Fibroblast of lung (primary cell): Measurements from ENCODE around the gene MDFIC. TPM values are rescaled to one million over a fixed set of nuclear protein-coding genes. Genes with fewer than 3 reads are reported as not detected.

Experiments
- DNase-seq, 2 donors: peaks; one replicate each; pipeline versions ENCODE4 v3.0.0 to v3.0.0-alpha.2; 2010; ENCODE audit warnings: low read depth in 2 of 2
- H2AFZ ChIP-seq: 2 replicates; pipeline ENCODE4 v1.5.1; 2012; ENCODE audit warnings: low read length, control low read depth, inconsistent platforms
- H3K27ac ChIP-seq: 2 replicates; pipeline ENCODE4 v1.5.1; 2011; ENCODE audit warnings: low read length, control low read depth; ENCODE audit not compliant: insufficient read depth
- H3K27me3 ChIP-seq: 2 replicates; pipeline ENCODE4 v1.5.1; 2011; ENCODE audit warnings: mild to moderate bottlenecking, low read length; ENCODE audit not compliant: control insufficient read depth, insufficient read depth
- H3K36me3 ChIP-seq: 2 replicates; pipeline ENCODE4 v1.5.1; 2011; ENCODE audit warnings: low read length; ENCODE audit not compliant: control insufficient read depth, insufficient read depth
- H3K4me1 ChIP-seq: 2 replicates; pipeline ENCODE4 v1.5.1; 2011; ENCODE audit warnings: low read length; ENCODE audit not compliant: control insufficient read depth, insufficient read depth; ENCODE audit errors: extremely low read depth
- H3K4me2 ChIP-seq: 2 replicates; pipeline ENCODE4 v1.5.1; 2011; ENCODE audit warnings: low read length, control low read depth; ENCODE audit not compliant: insufficient read depth; ENCODE audit errors: extremely low read depth
- H3K4me3 ChIP-seq, 4 experiments: fragments of 200-600 bp in 1 of 4; sonication (generic) in 1 of 4; replicated peaks in 1 of 4; 2 replicates each; pipeline ENCODE4 v1.5.1; 2011 to 2016; ENCODE audit warnings: low read length in 4 of 4, low read depth in 3 of 4, mild to moderate bottlenecking in 3 of 4, control low read depth in 2 of 4, inconsistent platforms in 1 of 4, mixed read lengths in 1 of 4; ENCODE audit not compliant: insufficient read depth in 1 of 4; ENCODE audit errors: control extremely low read depth in 1 of 4
- H3K79me2 ChIP-seq: 2 replicates; pipeline ENCODE4 v1.5.1; 2012; ENCODE audit warnings: mild to moderate bottlenecking, low read length, inconsistent platforms; ENCODE audit not compliant: control insufficient read depth, insufficient read depth
- H3K9ac ChIP-seq: 2 replicates; pipeline ENCODE4 v1.5.1; 2011; ENCODE audit warnings: mild to moderate bottlenecking, low read length, control low read depth; ENCODE audit not compliant: insufficient read depth
- H3K9me3 ChIP-seq: 2 replicates; pipeline ENCODE4 v1.5.1; 2012; ENCODE audit warnings: low read depth, low read length; ENCODE audit not compliant: control insufficient read depth, insufficient read depth
- H4K20me1 ChIP-seq: 2 replicates; pipeline ENCODE4 v1.5.1; 2011; ENCODE audit warnings: low read length; ENCODE audit not compliant: control insufficient read depth, insufficient read depth; ENCODE audit errors: extremely low read depth
- CTCF ChIP-seq, 2 donors: IDR thresholded peaks in 1 of 2; conservative IDR thresholded peaks in 1 of 2; 1 replicate in 1 of 2; 2 replicates in 1 of 2; pipeline ENCODE4 v1.5.1; 2011 to 2012; ENCODE audit warnings: low read length in 2 of 2, control low read depth in 1 of 2, inconsistent platforms in 1 of 2, low read depth in 1 of 2, mild to moderate bottlenecking in 1 of 2
- EZH2 ChIP-seq: IDR thresholded peaks from 2 replicates; pipeline ENCODE4 v1.5.1; 2012; ENCODE audit warnings: low read length, control low read depth, mild to moderate bottlenecking; ENCODE audit errors: missing control alignments
- polyA plus RNA-seq, 2 donors: library from polyadenylated mRNA; depleted of rRNA in 1 of 2; stranded (reverse) in 1 of 2; unstranded in 1 of 2; fragments of >200 nt; gene quantifications; 2 replicates each; pipeline ENCODE4 v1.2.1, GENCODE V29; 2011 to 2012; ENCODE audit warnings: missing spikeins in 1 of 2
- total RNA-seq: library from RNA; depleted of rRNA; stranded (reverse); fragments of >200 nt; gene quantifications from 2 replicates; pipeline ENCODE4 v1.2.1, GENCODE V29; 2014

Gene MDFIC
- total and polyA plus RNA-seq, 2 donors (not counting 1 experiment from before 2014, with no cell fraction given): 38.7 to 67.4 TPM

GRCh38 chr7:115058726-115059125 lies 136.8 kb downstream of the MDFIC start:
- H3K9me3 ChIP-seq: no peaks in the 10 kb centered on the region
- H4K20me1 ChIP-seq: no peaks in the 10 kb centered on the region
- H3K9ac ChIP-seq: no peak overlapping the region
- no peak for DNase-seq
- no peak overlapping the region for H3K4me3 ChIP-seq
- H3K27ac ChIP-seq: no peak overlapping the region
- no peaks in the 10 kb centered on the region for H3K36me3 ChIP-seq
- H3K4me2 ChIP-seq: no peak overlapping the region
- TF ChIP-seq EZH2: no peak
- TF ChIP-seq CTCF (conservative IDR thresholded peaks at IDR 0.05 in 1 of 2, IDR thresholded peaks at IDR 0.05 in 1 of 2; ENCODE audit: low read depth in 1 of 2, low read length in 2 of 2): no peak
- H2AFZ ChIP-seq: no peak overlapping the region
- H3K27me3 ChIP-seq: no peaks in the 10 kb centered on the region
- H3K4me1 ChIP-seq: no peaks in the 10 kb centered on the region
- H3K79me2 ChIP-seq: no peaks in the 10 kb centered on the region

GRCh38 chr7:115059321-115059720 lies 137.4 kb downstream of the MDFIC start:
- Histone ChIP-seq H3K36me3 (no peaks in the 10 kb centered on the region), H4K20me1 (no peaks in the 10 kb centered on the region), H3K9ac (no peak overlapping the region), H3K27ac (no peak overlapping the region), H3K79me2 (no peaks in the 10 kb centered on the region), H2AFZ (no peak overlapping the region), H3K4me2 (no peak overlapping the region), H3K4me1 (no peaks in the 10 kb centered on the region), H3K4me3 (no peak overlapping the region), H3K9me3 (no peaks in the 10 kb centered on the region), H3K27me3 (no peaks in the 10 kb centered on the region)
- peak; percentile 9 to 72 for DNase-seq
- no peak for TF ChIP-seq CTCF (conservative IDR thresholded peaks at IDR 0.05 in 1 of 2, IDR thresholded peaks at IDR 0.05 in 1 of 2; ENCODE audit: low read depth in 1 of 2, low read length in 2 of 2)
- TF ChIP-seq EZH2: no peak

GRCh38 chr7:115060095-115060870 lies 138.4 kb downstream of the MDFIC start:
- H3K4me1 ChIP-seq: no peaks in the 10 kb centered on the region
- no peaks in the 10 kb centered on the region for H3K27me3 ChIP-seq
- no peaks in the 10 kb centered on the region for H4K20me1 ChIP-seq
- no peak overlapping the region for H3K4me3 ChIP-seq
- DNase-seq: peak in 1 of 2 donors; percentile 54
- no peak overlapping the region for H3K9ac ChIP-seq
- TF ChIP-seq EZH2: no peak
- TF ChIP-seq CTCF (conservative IDR thresholded peaks at IDR 0.05 in 1 of 2, IDR thresholded peaks at IDR 0.05 in 1 of 2; ENCODE audit: low read depth in 1 of 2, low read length in 2 of 2): no peak
- no peaks in the 10 kb centered on the region for H3K79me2 ChIP-seq
- H3K9me3 ChIP-seq: no peaks in the 10 kb centered on the region
- H3K27ac ChIP-seq: no peak overlapping the region
- no peaks in the 10 kb centered on the region for H3K36me3 ChIP-seq
- H2AFZ ChIP-seq: no peak overlapping the region
- H3K4me2 ChIP-seq: no peak overlapping the region
